Measurements from ENCODE around the gene KRTAP5-2.

- peak; percentile 91 for TF ChIP-seq CTCF (conservative IDR thresholded peaks at IDR 0.05; ENCODE audit: low read length)
- TF ChIP-seq EZH2phosphoT487 (IDR thresholded peaks at IDR 0.05; ENCODE audit: borderline replicate concordance): no peak
These were observed 42.2 kb upstream of the KRTAP5-2 start for GRCh38 chr11:1640076-1640946.

Measured in Loucy (cell line).